Thymus (tissue), 11 donors: ENCODE results near the gene ZBTB16. TPM values are rescaled to one million over a fixed set of nuclear protein-coding genes. Genes with fewer than 3 reads are reported as not detected.

Experiments
- DNase-seq, 9 donors: peaks; one replicate each; pipeline ENCODE4 v3.0.0-alpha.2; 2013; ENCODE audit warnings: low spot score in 9 of 9, low read depth in 6 of 9, missing footprints in 1 of 9
- H3K27ac ChIP-seq, 2 donors: one replicate each; pipeline ENCODE4 v1.5.1; 2013; ENCODE audit warnings: control low read depth in 1 of 2, low read depth in 1 of 2, low read length in 1 of 2, mild to moderate bottlenecking in 1 of 2, moderate library complexity in 1 of 2
- H3K27me3 ChIP-seq, 2 donors: one replicate each; pipeline ENCODE4 v1.5.1; 2013; ENCODE audit warnings: low read length in 1 of 2; ENCODE audit not compliant: control insufficient read depth in 2 of 2, insufficient read depth in 1 of 2
- H3K36me3 ChIP-seq, 2 donors: one replicate each; pipeline ENCODE4 v1.5.1; 2013; ENCODE audit warnings: low read length in 1 of 2, mild to moderate bottlenecking in 1 of 2, moderate library complexity in 1 of 2; ENCODE audit not compliant: control insufficient read depth in 2 of 2, insufficient read depth in 2 of 2
- H3K4me1 ChIP-seq, 2 donors: one replicate each; pipeline ENCODE4 v1.5.1; 2013; ENCODE audit warnings: low read length in 2 of 2; ENCODE audit not compliant: control insufficient read depth in 2 of 2, insufficient read depth in 2 of 2
- H3K4me3 ChIP-seq, 2 donors: one replicate each; pipeline ENCODE4 v1.5.1; 2013; ENCODE audit warnings: low read length in 2 of 2, control low read depth in 1 of 2, mild to moderate bottlenecking in 1 of 2
- H3K9me3 ChIP-seq, 2 donors: one replicate each; pipeline ENCODE4 v1.5.1; 2013; ENCODE audit warnings: low read length in 1 of 2, mild to moderate bottlenecking in 1 of 2; ENCODE audit not compliant: control insufficient read depth in 2 of 2, insufficient read depth in 1 of 2
- WGBS: extraction: QIAGEN DNeasy Blood & Tissue Kit; methylation state at CpG from one replicate; pipeline ENCODE4 v1.1.7; 2013; 5-methylcytosine and 5-hydroxymethylcytosine counted together
- polyA plus RNA-seq: library from polyadenylated mRNA; stranded (reverse); fragments of 200-250 nt; gene quantifications from one replicate; pipeline ENCODE4 v1.2.3, GENCODE V29; 2013
- total RNA-seq: library from RNA; stranded (reverse); fragments of 120-200 nt; gene quantifications from one replicate; pipeline ENCODE4 v1.2.4, GENCODE V29; 2013
- donor health status: healthy.

Gene ZBTB16
- total and polyA plus RNA-seq, 2 donors: 5.7 to 21.5 TPM

DNA sequence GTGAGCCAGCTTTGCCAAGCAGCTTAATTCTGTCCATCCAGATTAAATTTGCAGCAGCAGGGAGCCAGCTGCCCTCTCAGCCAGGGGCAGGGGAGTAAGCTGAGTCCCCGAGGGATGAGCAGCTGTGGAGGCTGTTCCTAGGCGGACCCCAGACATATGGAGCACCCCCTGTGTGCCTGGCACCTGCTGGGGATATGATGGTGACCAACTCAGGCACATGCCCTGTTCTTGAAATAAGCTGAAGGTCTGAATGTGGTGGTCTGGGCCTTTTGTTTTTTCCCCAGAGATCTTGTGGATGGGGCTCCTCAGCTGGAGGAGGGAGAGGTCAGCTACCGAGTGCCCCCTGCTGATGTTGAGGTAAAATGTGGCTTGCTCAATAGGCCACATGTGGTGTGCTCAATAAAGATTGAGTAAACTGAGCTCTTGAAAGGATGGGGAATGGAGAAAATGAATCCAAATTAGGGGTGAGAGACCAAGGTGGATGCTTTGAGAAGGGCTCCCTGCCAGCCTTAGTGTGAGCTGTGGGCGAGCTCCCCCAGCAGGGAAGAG, 133.4 kb downstream of the ZBTB16 start:
- H3K9me3 ChIP-seq: peaks cover 0 to 3% of the 10 kb centered on the region in 2 donors
- peaks cover 0 to 8% of the 10 kb centered on the region in 2 donors for H3K4me1 ChIP-seq
- 87% methylated on average over 4 of the region's 4 CpGs for WGBS
- no peaks in the 10 kb centered on the region for H3K27me3 ChIP-seq
- no peaks in the 10 kb centered on the region for H3K36me3 ChIP-seq
- no peak overlapping the region for H3K4me3 ChIP-seq
- no peak overlapping the region for H3K27ac ChIP-seq
- no peak for DNase-seq

DNA sequence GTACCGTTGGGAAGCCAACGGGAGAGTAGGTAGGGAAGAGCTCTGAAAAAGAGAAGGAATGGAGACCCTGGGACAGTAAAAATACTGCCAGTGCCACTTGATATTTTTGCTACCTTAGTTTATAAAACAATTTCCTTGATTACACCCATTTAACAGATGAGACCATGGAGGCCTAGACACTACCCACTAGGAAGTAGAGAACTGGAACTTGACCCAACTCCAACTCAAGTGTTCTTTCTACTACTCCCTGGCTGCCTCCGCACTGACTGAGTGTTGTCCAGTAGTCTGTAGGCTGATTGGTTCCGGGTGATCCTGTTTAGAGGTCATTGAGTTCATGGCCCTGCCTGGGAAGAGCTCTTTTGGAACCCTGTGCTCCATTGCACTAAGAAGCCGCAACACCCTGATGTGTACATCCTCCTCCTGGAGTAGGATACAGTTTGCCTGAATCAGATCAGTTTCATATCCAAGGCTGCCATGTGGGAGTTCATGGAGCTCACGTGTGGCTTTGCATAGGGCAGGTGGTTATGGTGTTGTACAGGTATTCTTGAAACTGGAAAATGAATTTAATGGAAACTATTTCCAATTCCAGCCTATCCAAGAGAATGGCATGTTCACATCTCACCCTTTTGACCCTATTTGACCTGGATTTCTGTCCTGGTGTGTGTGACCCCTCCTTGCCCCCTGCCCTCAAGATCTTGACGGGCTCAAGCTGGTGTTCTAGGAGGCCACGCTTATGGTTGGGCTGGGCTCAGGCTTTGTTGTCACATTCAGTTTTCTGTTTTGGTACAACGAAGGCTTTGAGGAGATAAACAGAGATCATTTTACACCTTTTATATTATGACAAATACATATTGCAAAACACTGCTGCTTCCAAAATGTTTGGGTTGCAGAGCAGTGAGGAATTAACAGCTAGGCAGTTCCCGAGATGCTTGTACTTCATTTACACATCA, 134.5 kb downstream of the ZBTB16 start:
- no peaks in the 10 kb centered on the region for H3K27me3 ChIP-seq
- peaks cover 0 to 3% of the 10 kb centered on the region in 2 donors for H3K9me3 ChIP-seq
- H3K4me1 ChIP-seq: peaks cover 0 to 8% of the 10 kb centered on the region in 2 donors
- no peak for DNase-seq
- no peaks in the 10 kb centered on the region for H3K36me3 ChIP-seq
- peak overlapping the region in 1 of 2 donors; percentile 56 for H3K27ac ChIP-seq
- H3K4me3 ChIP-seq: no peak overlapping the region
- 96% methylated on average over 10 of the region's 10 CpGs for WGBS

DNA sequence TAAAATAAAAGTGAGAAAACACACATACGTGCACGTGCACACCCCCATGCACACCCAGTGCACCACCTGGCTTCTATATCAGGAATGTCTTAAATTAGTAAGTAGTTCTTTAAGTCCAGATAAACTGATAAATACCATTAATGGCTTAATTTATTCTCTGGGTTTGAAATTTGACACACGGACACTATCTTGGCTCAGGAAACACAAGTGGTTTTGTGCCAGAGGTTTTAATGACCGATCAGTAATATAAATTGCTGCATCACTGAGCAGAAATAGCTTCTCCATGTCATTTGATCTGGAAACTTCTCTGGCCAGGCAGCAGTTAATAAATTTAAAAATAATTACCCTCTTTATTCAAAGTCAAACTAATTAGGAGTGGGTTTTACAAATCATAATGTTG, 135.2 kb downstream of the ZBTB16 start:
- peaks cover 0 to 3% of the 10 kb centered on the region in 2 donors for H3K9me3 ChIP-seq
- no peak for DNase-seq
- H3K27ac ChIP-seq: peak overlapping the region in 1 of 2 donors; percentile 25
- no peaks in the 10 kb centered on the region for H3K36me3 ChIP-seq
- H3K4me3 ChIP-seq: no peak overlapping the region
- WGBS: 90% methylated on average over 4 of the region's 4 CpGs
- peaks cover 0 to 8% of the 10 kb centered on the region in 2 donors for H3K4me1 ChIP-seq
- H3K27me3 ChIP-seq: no peaks in the 10 kb centered on the region

DNA sequence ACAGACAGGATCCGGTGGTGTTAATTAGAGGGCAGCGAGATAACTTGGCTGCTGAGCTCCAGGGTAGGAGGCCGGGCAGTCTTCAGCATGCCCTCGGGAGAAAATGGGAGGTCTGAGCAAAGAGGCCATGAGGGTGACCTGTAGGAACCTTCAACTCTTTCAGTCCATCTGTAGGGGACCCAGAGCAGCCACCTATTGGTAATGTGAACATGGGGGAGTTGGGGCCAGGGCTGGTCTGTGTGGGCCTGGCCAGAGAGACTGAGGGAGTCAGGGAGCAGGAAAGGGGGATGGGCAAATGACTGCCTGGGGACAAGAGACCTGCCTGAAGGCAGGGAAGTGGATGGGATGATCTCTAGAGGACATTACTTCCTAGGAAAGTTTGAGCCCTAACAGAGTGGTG, 135.6 kb downstream of the ZBTB16 start:
- Histone ChIP-seq H3K27ac (peak overlapping the region in 1 of 2 donors; percentile 66), H3K4me3 (no peak overlapping the region), H3K27me3 (no peaks in the 10 kb centered on the region), H3K36me3 (no peaks in the 10 kb centered on the region), H3K9me3 (peaks cover 0 to 3% of the 10 kb centered on the region in 2 donors), H3K4me1 (peaks cover 0 to 8% of the 10 kb centered on the region in 2 donors)
- DNase-seq: no peak
- WGBS: 97% methylated on average over 4 of the region's 4 CpGs

DNA sequence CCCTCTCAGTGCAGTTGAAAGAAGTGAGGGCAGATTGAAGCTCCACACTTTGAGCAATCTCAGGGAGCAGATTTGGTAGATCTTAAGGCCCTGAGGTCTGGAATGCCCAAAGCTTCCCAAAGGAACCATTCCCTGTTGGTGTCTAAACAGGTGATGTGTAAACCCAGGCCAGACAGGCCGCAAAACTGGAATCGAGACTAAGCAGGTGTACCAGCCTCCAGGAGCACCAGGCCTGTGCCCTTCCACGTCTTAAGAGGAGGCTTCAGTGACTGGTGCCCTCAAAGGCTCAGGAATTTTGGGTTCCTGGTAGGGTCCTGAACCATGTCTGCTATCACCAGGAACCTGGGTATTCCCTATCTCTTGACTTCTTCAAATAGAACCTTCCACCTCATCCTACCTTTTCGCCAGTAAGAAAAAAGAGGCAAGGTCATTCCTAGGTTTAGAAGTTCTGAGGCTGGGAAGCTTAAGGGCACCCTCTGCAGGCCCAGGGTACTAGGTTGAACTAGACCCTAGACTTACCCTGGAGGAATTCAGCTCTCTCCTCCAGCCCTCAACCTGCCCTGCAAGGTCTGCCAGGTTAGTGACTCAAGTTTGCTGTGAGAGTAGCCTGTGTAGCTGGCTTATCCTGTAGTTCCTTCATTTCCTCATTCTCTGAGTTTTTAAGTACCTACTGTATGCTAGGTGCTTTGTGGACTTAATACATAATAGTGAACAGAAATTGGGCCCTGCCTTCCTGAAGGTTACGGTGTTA, 136.6 kb downstream of the ZBTB16 start:
- Histone ChIP-seq H3K27me3 (no peaks in the 10 kb centered on the region), H3K4me1 (peaks cover 0 to 8% of the 10 kb centered on the region in 2 donors), H3K36me3 (no peaks in the 10 kb centered on the region), H3K27ac (no peak overlapping the region), H3K9me3 (no peaks in the 10 kb centered on the region), H3K4me3 (no peak overlapping the region)
- DNase-seq: peak in 1 of 9 donors; percentile 28
- 98% methylated on average over 5 of the region's 5 CpGs for WGBS

DNA sequence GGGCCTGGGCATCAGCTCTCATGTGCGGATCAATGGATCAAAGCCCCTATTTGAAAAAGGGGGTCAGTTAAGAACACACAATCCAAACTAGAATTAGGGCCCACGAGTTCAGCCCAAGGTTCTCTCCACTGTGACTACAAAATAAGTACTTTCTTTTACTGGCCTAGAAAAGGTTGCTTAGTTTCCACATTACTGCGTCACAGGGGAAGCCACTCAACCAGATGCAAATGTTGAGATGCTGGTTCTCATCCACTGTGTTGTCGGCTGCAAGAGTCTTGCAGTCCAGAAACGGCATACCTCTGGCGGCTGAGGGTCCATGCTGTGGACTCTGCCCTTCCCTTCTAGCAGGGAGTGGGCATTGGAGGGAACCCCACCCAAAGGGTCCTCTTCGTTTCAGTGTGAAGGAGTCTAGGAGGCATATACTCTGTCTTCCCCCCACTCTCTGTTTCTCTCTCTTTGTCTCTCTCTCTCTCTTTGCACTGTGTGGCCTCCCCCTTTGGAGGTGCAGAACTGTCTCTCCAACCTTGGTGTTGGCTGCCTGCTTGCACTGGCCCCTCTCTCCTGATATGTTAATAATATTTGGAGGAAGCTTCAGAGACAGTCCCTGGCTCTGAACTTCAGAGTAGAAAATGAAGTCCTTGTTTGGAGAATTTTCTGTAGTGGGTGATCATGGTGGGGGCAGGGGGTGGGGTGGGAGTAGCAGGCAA, 137.6 kb downstream of the ZBTB16 start:
- H3K4me1 ChIP-seq: peaks cover 0 to 8% of the 10 kb centered on the region in 2 donors
- no peaks in the 10 kb centered on the region for H3K27me3 ChIP-seq
- 97% methylated on average over 7 of the region's 7 CpGs for WGBS
- no peak overlapping the region for H3K27ac ChIP-seq
- no peaks in the 10 kb centered on the region for H3K36me3 ChIP-seq
- no peak for DNase-seq
- H3K4me3 ChIP-seq: no peak overlapping the region
- no peaks in the 10 kb centered on the region for H3K9me3 ChIP-seq

DNA sequence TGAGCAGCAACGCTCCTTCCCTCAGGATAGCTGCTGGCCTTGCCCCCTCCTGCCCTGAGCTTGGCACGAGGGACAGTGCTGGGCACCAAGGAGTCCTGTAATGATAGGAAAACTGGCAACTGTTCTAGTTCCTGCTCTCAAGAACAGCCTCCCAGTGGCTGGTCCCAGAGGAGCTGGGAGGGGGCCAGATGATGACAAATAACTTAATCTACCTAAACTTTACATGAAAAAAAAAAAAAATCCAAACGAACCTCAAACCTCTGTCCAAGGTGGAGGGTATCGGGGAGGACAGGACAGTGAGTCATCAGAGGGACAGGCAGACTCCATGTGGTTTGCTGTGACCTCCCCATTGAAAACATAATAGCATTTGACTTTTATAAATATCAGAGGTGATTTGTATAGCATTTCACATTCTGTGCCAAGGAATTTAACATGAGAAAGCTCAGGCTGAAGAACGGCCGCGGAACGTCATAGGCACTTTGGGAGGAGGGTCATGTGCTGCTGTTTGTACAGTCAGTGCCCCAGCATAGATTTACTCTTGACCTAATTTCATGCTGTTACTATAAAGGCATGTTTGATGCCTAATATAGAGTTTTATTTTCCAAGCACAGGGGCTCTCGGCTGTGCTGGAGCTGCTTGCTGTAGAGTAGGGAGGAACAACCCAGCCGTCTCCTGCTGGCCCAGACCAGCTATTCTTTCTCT, 138.4 kb downstream of the ZBTB16 start:
- 92% methylated on average over 10 of the region's 10 CpGs for WGBS
- no peak overlapping the region for H3K4me3 ChIP-seq
- peak overlapping the region in 1 of 2 donors; percentile 22 for H3K27ac ChIP-seq
- H3K36me3 ChIP-seq: no peaks in the 10 kb centered on the region
- peaks cover 0 to 3% of the 10 kb centered on the region in 2 donors for H3K4me1 ChIP-seq
- DNase-seq: no peak
- H3K27me3 ChIP-seq: no peaks in the 10 kb centered on the region
- H3K9me3 ChIP-seq: no peaks in the 10 kb centered on the region

DNA sequence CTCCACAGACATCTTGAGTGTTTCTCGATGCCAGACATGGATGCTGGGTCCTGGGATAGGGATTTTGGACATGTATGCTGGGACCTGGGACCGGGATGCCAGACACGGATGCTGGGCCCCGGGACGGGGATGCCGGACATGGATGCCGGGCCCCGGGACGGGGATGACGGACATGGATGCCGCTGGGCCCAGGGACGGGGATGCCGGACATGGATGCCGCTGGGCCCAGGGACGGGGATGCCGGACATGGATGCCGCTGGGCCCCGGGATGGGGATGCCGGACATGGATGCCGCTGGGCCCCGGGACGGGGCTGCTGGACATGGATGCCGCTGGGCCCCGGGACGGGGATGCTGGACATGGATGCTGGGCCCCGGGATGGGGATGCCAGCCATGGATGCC, 139.5 kb downstream of the ZBTB16 start:
- Histone ChIP-seq H3K9me3 (no peaks in the 10 kb centered on the region), H3K27me3 (no peaks in the 10 kb centered on the region), H3K36me3 (no peaks in the 10 kb centered on the region), H3K27ac (no peak overlapping the region), H3K4me3 (no peak overlapping the region), H3K4me1 (no peaks in the 10 kb centered on the region)
- 99% methylated on average over 26 of the region's 26 CpGs for whole genome bisulfite sequencing
- DNase-seq: no peak
